Measurements from ENCODE around the gene TPPP3. TPM values are rescaled to one million over a fixed set of nuclear protein-coding genes. Genes with fewer than 3 reads are reported as not detected.

TPPP3 gene
- 0.92 and 1.00 TPM in 2 replicates for total RNA-seq

DNA sequence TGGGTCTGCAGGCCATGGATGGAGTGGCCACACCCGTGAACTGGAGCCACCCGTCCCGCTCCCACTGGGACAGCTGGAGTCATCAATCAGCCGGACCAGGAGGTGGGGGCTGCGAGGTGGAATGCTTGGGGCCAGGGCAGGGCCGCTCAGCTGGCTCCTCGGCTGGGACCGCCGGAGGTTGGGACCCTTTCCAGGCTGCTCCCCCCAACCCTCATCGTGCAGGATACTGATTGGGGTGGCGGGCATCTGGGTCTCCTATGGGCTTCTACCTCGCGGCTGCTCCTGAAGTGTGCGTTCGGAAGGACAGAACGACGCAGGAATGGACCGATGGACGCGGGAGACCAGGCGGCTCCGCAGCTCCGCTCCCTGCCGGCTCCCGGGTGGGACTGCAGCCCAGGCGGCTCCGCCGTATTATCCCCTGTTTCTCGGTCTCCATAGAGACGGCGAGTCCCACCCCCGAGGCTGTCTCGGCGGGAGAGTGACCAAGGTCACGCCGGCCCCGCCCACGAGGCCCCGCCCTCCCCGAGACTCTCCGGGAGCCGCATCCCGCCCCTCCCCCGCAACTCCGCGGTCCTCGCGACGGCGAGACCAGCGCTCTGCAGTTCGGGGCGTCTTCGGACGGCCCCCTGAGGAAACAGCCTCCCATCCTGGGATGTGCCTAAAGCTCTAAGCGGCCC is at the start of gene TPPP3:
TSS of gene TPPP3 (minus strand) at position 388 of the 677 bp plus-strand sequence. CDS start 2,387 bp downstream, outside the sequence.

DNA sequence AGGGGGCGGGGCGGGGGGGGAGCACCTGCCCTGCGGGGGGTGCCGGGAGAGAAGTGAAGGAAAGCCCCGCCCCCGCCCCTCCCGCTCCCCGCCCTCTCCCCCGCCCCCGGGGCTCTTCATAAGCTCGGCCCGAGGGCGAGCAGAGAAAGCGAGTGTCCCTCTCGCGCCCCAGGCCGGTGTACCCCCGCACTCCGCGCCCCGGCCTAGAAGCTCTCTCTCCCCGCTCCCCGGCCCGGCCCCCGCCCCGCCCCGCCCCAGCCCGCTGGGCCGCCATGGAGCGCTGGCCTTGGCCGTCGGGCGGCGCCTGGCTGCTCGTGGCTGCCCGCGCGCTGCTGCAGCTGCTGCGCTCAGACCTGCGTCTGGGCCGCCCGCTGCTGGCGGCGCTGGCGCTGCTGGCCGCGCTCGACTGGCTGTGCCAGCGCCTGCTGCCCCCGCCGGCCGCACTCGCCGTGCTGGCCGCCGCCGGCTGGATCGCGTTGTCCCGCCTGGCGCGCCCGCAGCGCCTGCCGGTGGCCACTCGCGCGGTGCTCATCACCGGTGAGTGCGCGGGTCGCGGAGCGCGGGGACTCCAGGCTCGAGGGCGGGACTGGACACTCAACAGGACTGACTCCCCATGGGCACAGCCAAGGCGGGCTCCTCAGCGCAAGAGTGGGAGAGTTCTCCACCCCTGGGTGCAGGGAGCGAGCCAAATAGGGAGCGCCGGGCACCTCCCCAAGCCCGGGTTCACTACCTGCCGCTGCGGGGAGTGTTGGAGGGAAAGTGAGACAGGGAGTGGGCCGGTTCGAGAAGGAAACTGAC is 37.9 kb upstream of the TPPP3 start, which contains the start of gene HSD11B2:
TSS of gene HSD11B2 (plus strand) at position 145 of the 798 bp plus-strand sequence. CDS start at position 273, 128 bp downstream.

DNA sequence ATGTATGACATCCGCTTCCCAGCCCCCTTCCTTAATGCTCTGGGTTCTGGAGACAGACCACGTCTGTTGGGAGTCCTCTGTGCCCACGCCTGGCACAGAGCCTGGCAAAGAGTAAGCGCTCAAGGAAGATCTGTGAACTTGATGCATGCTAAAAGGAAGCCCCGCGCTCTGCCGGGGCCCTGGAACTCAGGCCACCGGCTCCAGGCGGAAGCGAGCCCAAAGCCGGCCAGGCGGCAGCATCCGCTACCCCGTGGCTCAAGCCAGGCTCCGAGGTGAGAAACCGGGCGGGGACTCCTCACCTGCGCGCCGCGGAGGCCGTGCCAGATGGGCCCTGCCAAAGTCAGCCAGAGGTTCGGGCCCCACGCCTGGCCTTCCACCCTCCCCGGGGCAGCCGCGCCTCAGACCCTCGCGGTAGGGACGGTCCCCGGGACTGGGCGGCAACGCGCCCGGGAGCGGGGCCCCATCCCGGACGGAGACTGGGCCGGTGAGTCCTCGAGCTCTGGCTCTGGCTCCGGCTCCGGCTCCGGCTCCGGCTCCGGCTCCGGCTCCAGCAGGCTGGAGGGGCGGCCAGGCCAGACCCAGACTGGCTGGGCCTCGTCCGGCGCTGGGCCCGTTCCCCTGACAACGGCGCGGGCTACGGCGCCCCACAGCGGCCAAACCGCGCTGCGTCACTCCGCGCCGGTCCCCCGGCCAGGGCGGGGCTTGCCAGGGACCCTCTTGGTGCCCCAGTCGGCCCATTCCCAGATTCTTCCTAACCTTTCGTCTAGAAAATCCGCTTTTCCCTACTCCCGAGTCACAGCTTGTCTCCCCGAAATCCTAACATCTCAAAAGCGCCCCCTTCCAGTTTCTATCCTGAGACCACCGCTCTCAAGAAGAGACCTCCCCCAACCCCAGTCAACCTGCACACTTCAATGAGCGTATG is 22.8 kb upstream of the TPPP3 start, which contains the start of gene ZDHHC1:
TSS of gene ZDHHC1 (minus strand) at position 606 of the 922 bp plus-strand sequence. CDS start 8,702 bp downstream, outside the sequence.

Other genes starting within 250 kb of the TPPP3 start
- gene B3GNT9, start 242.5 kb downstream of the TPPP3 start, total RNA-seq = 36.8 and 51.8 TPM in 2 replicates
- 15.2 and 16.7 TPM in 2 replicates for gene TRADD, start 233.6 kb downstream of the TPPP3 start, total RNA-seq
- 7.8 and 9.9 TPM in 2 replicates for gene FBXL8, start 233.5 kb downstream of the TPPP3 start, total RNA-seq
- 6.4 and 13.2 TPM in 2 replicates for gene HSF4, start 228.8 kb downstream of the TPPP3 start, total RNA-seq
- 13.8 and 16.9 TPM in 2 replicates for gene NOL3, start 223.0 kb downstream of the TPPP3 start, total RNA-seq
- gene MATCAP1, start 209.5 kb downstream of the TPPP3 start, total RNA-seq = 8.2 and 9.0 TPM in 2 replicates
- gene EXOC3L1, start 203.4 kb downstream of the TPPP3 start, total RNA-seq = 0.09 TPM in 1 of 2 replicates, not detected in the other
- 36.7 and 45.9 TPM in 2 replicates for gene E2F4, start 201.3 kb downstream of the TPPP3 start, total RNA-seq
- gene ELMO3, start 194.4 kb downstream of the TPPP3 start, total RNA-seq = 0.28 TPM in 2 replicates
- gene TMEM208, start 166.4 kb downstream of the TPPP3 start, total RNA-seq = 44.2 and 59.6 TPM in 2 replicates
- gene FHOD1, start 146.0 kb downstream of the TPPP3 start, total RNA-seq = 5.0 and 5.3 TPM in 2 replicates
- gene SLC9A5, start 144.5 kb downstream of the TPPP3 start, total RNA-seq = 0.83 and 0.85 TPM in 2 replicates
- gene PLEKHG4, start 114.0 kb downstream of the TPPP3 start, total RNA-seq = 5.6 and 7.7 TPM in 2 replicates
- gene KCTD19, start 66.8 kb downstream of the TPPP3 start, total RNA-seq = under 0.01 and 0.14 TPM in 2 replicates
- gene LRRC36, start 66.7 kb downstream of the TPPP3 start, total RNA-seq = 0.14 TPM in 1 of 2 replicates, not detected in the other
- 5.3 and 6.5 TPM in 2 replicates for gene ZDHHC1, start 23.0 kb upstream of the TPPP3 start, total RNA-seq
- gene HSD11B2, start 37.6 kb upstream of the TPPP3 start, total RNA-seq = not detected in 2 replicates
- 94.4 and 95.9 TPM in 2 replicates for gene ATP6V0D1, start 87.7 kb upstream of the TPPP3 start, total RNA-seq
- not detected in 2 replicates for gene AGRP, start 90.0 kb upstream of the TPPP3 start, total RNA-seq
- 14.1 and 25.0 TPM in 2 replicates for gene RIPOR1, start 135.3 kb upstream of the TPPP3 start, total RNA-seq
- 12.7 and 15.7 TPM in 2 replicates for gene CTCF, start 169.0 kb upstream of the TPPP3 start, total RNA-seq

Measured in smooth muscle cell of bladder (primary cell).